ENCODE data around the gene PLEKHG1. TPM values are rescaled to one million over a fixed set of nuclear protein-coding genes. Genes with fewer than 3 reads are reported as not detected.

The PLEKHG1 gene
- total RNA-seq, 1 donor from 2014 or later, result 7.4 TPM

DNA sequence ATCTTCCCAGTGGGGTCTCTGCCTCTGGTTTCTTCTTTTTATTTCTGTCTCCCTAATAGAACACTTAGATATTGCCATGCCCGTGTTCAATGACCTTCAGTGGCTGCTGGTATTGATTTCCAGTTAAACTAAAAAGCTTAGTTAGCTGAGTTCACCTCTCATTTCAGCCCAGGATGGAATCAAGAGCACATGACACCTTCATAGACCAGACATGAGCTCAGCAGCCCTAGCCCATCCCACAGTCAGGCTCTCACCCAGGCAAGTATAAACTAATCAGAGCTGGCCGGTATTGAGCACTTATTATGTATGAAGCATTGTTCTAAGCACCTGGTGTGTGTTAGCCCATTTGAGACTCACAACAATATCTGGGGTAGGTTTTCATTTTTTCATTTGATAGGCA, 33.7 kb upstream of the PLEKHG1 start:
- Histone ChIP-seq H3K36me3 (no peaks in the 10 kb centered on the region), H3K27me3 (ENCODE audit: low read depth) (peaks cover 5% of the 10 kb centered on the region), H3K4me3 (no peak overlapping the region), H3K9me3 (replicated peaks) (peaks cover 5% of the 10 kb centered on the region), H3K4me1 (peaks cover 13% of the 10 kb centered on the region), H3K27ac (replicated peaks) (no peak overlapping the region)
- intact Hi-C loops (cut with micrococcal nuclease), result no loop called here
- DNase-seq, result no peak
- no peak for TF ChIP-seq CTCF (IDR thresholded peaks at IDR 0.05; ENCODE audit: borderline replicate concordance)

GRCh38 chr6:150566486-150566885, 33.2 kb upstream of the PLEKHG1 start:
- intact Hi-C loops (cut with micrococcal nuclease), result no loop called here
- Histone ChIP-seq H3K27ac (replicated peaks) (no peak overlapping the region), H3K9me3 (replicated peaks) (peaks cover 5% of the 10 kb centered on the region), H3K27me3 (ENCODE audit: low read depth) (peaks cover 5% of the 10 kb centered on the region), H3K4me3 (no peak overlapping the region), H3K36me3 (no peaks in the 10 kb centered on the region), H3K4me1 (peaks cover 13% of the 10 kb centered on the region)
- DNase-seq, result no peak
- no peak for TF ChIP-seq CTCF (IDR thresholded peaks at IDR 0.05; ENCODE audit: borderline replicate concordance)

GRCh38 chr6:150567380-150567779, 32.3 kb upstream of the PLEKHG1 start:
- Histone ChIP-seq H3K4me3 (no peak overlapping the region), H3K9me3 (replicated peaks) (peaks cover 5% of the 10 kb centered on the region), H3K4me1 (peaks cover 13% of the 10 kb centered on the region), H3K36me3 (no peaks in the 10 kb centered on the region), H3K27ac (replicated peaks) (no peak overlapping the region), H3K27me3 (ENCODE audit: low read depth) (peaks cover 5% of the 10 kb centered on the region)
- no peak for DNase-seq
- intact Hi-C loops (cut with micrococcal nuclease), result no loop called here
- TF ChIP-seq CTCF (IDR thresholded peaks at IDR 0.05; ENCODE audit: borderline replicate concordance), result no peak

GRCh38 chr6:150567823-150568383, 31.8 kb upstream of the PLEKHG1 start:
- Histone ChIP-seq H3K4me3 (no peak overlapping the region), H3K27me3 (ENCODE audit: low read depth) (peaks cover 5% of the 10 kb centered on the region), H3K36me3 (no peaks in the 10 kb centered on the region), H3K9me3 (replicated peaks) (peaks cover 5% of the 10 kb centered on the region), H3K4me1 (peaks cover 16% of the 10 kb centered on the region), H3K27ac (replicated peaks) (no peak overlapping the region)
- TF ChIP-seq CTCF (IDR thresholded peaks at IDR 0.05; ENCODE audit: borderline replicate concordance), result no peak
- peak; percentile 53 for DNase-seq
- intact Hi-C loops (cut with micrococcal nuclease), result no loop called here

- Histone ChIP-seq H3K4me3 (no peak overlapping the region), H3K27me3 (ENCODE audit: low read depth) (peaks cover 7% of the 10 kb centered on the region), H3K4me1 (peaks cover 20% of the 10 kb centered on the region), H3K36me3 (no peaks in the 10 kb centered on the region), H3K27ac (replicated peaks) (no peak overlapping the region), H3K9me3 (replicated peaks) (peaks cover 5% of the 10 kb centered on the region)
- TF ChIP-seq CTCF (IDR thresholded peaks at IDR 0.05; ENCODE audit: borderline replicate concordance), result no peak
- intact Hi-C loops (cut with micrococcal nuclease), result no loop called here
- no peak for DNase-seq
These were observed 31.1 kb upstream of the PLEKHG1 start for GRCh38 chr6:150568560-150568959.
